ENCODE data around the gene CTSO. TPM values are rescaled to one million over a fixed set of nuclear protein-coding genes. Genes with fewer than 3 reads are reported as not detected.

The CTSO gene
- total and polyA plus RNA-seq, 2 experiments from 2014 or later, result 0.44 to 0.83 TPM

DNA sequence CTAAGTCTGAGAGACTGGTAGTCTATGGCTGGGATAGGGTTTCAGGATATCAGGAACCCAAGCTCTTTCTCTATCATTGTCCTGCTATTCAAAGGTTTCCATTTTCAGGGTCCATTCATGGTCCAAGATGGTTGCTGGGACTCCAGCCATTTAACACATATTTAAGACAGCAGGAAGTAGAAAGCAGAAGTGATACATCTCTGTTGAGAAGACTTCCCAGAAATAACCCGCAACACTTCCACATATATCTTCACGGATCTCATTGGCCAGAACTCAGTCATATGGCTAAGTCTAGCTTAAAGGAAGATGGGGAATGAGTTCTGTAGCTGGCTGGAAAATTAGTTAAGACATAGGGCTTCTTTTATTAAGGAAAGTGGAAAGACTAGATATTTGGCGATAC is 23.8 kb downstream of the CTSO start:
- Mint-ChIP-seq H3K4me1 (no peaks in the 10 kb centered on the region), H3K9me3 (peaks cover 29% of the 10 kb centered on the region), H3K4me3 (no peak overlapping the region), H3K27me3 (ENCODE audit: insufficient read depth, low read depth, poor library complexity) (no peaks in the 10 kb centered on the region), H3K36me3 (ENCODE audit: low read depth) (peaks cover 23% of the 10 kb centered on the region), H3K27ac (no peak overlapping the region)
- H3K4me1 ChIP-seq (ENCODE audit: insufficient read depth), result no peaks in the 10 kb centered on the region
- TF ChIP-seq JUNB (IDR thresholded peaks at IDR 0.05; ENCODE audit: unreplicated experiment) (no peak), EZH2 (IDR thresholded peaks at IDR 0.05; ENCODE audit: low read depth, unreplicated experiment) (no peak), ZNF114 (CRISPR knock-in tag; IDR thresholded peaks at IDR 0.05) (no peak), STAT1 (IDR thresholded peaks at IDR 0.05; ENCODE audit: unreplicated experiment) (no peak), CREB1 (CRISPR knock-in tag; IDR thresholded peaks at IDR 0.05; ENCODE audit: low read depth) (no peak), POLR2AphosphoS5 (IDR thresholded peaks at IDR 0.05; ENCODE audit: low read depth) (no peak), ZNF331 (CRISPR knock-in tag; IDR thresholded peaks at IDR 0.05; ENCODE audit: low read depth) (no peak), NANOG (IDR thresholded peaks at IDR 0.05; ENCODE audit: borderline replicate concordance) (no peak), EZH2phosphoT487 (IDR thresholded peaks at IDR 0.05; ENCODE audit: unreplicated experiment) (no peak)
- TF ChIP-seq, protein P1, sequence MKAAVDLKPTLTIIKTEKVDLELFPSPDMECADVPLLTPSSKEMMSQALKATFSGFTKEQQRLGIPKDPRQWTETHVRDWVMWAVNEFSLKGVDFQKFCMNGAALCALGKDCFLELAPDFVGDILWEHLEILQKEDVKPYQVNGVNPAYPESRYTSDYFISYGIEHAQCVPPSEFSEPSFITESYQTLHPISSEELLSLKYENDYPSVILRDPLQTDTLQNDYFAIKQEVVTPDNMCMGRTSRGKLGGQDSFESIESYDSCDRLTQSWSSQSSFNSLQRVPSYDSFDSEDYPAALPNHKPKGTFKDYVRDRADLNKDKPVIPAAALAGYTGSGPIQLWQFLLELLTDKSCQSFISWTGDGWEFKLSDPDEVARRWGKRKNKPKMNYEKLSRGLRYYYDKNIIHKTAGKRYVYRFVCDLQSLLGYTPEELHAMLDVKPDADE (IDR thresholded peaks at IDR 0.05), result no peak
- TF ChIP-seq, protein P2, sequence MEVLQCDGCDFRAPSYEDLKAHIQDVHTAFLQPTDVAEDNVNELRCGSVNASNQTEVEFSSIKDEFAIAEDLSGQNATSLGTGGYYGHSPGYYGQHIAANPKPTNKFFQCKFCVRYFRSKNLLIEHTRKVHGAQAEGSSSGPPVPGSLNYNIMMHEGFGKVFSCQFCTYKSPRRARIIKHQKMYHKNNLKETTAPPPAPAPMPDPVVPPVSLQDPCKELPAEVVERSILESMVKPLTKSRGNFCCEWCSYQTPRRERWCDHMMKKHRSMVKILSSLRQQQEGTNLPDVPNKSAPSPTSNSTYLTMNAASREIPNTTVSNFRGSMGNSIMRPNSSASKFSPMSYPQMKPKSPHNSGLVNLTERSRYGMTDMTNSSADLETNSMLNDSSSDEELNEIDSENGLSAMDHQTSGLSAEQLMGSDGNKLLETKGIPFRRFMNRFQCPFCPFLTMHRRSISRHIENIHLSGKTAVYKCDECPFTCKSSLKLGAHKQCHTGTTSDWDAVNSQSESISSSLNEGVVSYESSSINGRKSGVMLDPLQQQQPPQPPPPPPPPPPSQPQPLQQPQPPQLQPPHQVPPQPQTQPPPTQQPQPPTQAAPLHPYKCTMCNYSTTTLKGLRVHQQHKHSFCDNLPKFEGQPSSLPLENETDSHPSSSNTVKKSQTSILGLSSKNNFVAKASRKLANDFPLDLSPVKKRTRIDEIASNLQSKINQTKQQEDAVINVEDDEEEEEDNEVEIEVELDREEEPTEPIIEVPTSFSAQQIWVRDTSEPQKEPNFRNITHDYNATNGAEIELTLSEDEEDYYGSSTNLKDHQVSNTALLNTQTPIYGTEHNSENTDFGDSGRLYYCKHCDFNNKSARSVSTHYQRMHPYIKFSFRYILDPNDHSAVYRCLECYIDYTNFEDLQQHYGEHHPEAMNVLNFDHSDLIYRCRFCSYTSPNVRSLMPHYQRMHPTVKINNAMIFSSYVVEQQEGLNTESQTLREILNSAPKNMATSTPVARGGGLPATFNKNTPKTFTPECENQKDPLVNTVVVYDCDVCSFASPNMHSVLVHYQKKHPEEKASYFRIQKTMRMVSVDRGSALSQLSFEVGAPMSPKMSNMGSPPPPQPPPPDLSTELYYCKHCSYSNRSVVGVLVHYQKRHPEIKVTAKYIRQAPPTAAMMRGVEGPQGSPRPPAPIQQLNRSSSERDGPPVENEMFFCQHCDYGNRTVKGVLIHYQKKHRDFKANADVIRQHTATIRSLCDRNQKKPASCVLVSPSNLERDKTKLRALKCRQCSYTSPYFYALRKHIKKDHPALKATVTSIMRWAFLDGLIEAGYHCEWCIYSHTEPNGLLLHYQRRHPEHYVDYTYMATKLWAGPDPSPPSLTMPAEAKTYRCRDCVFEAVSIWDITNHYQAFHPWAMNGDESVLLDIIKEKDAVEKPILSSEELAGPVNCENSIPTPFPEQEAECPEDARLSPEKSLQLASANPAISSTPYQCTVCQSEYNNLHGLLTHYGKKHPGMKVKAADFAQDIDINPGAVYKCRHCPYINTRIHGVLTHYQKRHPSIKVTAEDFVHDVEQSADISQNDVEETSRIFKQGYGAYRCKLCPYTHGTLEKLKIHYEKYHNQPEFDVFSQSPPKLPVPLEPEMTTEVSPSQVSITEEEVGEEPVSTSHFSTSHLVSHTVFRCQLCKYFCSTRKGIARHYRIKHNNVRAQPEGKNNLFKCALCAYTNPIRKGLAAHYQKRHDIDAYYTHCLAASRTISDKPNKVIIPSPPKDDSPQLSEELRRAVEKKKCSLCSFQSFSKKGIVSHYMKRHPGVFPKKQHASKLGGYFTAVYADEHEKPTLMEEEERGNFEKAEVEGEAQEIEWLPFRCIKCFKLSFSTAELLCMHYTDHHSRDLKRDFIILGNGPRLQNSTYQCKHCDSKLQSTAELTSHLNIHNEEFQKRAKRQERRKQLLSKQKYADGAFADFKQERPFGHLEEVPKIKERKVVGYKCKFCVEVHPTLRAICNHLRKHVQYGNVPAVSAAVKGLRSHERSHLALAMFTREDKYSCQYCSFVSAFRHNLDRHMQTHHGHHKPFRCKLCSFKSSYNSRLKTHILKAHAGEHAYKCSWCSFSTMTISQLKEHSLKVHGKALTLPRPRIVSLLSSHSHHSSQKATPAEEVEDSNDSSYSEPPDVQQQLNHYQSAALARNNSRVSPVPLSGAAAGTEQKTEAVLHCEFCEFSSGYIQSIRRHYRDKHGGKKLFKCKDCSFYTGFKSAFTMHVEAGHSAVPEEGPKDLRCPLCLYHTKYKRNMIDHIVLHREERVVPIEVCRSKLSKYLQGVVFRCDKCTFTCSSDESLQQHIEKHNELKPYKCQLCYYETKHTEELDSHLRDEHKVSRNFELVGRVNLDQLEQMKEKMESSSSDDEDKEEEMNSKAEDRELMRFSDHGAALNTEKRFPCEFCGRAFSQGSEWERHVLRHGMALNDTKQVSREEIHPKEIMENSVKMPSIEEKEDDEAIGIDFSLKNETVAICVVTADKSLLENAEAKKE (CRISPR knock-in tag; IDR thresholded peaks at IDR 0.05), result no peak
- TF ChIP-seq, protein P3, sequence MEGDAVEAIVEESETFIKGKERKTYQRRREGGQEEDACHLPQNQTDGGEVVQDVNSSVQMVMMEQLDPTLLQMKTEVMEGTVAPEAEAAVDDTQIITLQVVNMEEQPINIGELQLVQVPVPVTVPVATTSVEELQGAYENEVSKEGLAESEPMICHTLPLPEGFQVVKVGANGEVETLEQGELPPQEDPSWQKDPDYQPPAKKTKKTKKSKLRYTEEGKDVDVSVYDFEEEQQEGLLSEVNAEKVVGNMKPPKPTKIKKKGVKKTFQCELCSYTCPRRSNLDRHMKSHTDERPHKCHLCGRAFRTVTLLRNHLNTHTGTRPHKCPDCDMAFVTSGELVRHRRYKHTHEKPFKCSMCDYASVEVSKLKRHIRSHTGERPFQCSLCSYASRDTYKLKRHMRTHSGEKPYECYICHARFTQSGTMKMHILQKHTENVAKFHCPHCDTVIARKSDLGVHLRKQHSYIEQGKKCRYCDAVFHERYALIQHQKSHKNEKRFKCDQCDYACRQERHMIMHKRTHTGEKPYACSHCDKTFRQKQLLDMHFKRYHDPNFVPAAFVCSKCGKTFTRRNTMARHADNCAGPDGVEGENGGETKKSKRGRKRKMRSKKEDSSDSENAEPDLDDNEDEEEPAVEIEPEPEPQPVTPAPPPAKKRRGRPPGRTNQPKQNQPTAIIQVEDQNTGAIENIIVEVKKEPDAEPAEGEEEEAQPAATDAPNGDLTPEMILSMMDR (conservative IDR thresholded peaks at IDR 0.05; ENCODE audit: low read depth in 2 of 2), result no peak
- TF ChIP-seq, protein P4, sequence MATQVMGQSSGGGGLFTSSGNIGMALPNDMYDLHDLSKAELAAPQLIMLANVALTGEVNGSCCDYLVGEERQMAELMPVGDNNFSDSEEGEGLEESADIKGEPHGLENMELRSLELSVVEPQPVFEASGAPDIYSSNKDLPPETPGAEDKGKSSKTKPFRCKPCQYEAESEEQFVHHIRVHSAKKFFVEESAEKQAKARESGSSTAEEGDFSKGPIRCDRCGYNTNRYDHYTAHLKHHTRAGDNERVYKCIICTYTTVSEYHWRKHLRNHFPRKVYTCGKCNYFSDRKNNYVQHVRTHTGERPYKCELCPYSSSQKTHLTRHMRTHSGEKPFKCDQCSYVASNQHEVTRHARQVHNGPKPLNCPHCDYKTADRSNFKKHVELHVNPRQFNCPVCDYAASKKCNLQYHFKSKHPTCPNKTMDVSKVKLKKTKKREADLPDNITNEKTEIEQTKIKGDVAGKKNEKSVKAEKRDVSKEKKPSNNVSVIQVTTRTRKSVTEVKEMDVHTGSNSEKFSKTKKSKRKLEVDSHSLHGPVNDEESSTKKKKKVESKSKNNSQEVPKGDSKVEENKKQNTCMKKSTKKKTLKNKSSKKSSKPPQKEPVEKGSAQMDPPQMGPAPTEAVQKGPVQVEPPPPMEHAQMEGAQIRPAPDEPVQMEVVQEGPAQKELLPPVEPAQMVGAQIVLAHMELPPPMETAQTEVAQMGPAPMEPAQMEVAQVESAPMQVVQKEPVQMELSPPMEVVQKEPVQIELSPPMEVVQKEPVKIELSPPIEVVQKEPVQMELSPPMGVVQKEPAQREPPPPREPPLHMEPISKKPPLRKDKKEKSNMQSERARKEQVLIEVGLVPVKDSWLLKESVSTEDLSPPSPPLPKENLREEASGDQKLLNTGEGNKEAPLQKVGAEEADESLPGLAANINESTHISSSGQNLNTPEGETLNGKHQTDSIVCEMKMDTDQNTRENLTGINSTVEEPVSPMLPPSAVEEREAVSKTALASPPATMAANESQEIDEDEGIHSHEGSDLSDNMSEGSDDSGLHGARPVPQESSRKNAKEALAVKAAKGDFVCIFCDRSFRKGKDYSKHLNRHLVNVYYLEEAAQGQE (IDR thresholded peaks at IDR 0.05; ENCODE audit: unreplicated experiment), result no peak
- no peak overlapping the region for H3K4me2 ChIP-seq
- no peak for DNase-seq (ENCODE audit: low spot score)
- no peak overlapping the region for H2AFZ ChIP-seq
- H4K20me1 ChIP-seq (replicated peaks; ENCODE audit: insufficient read depth), result no peaks in the 10 kb centered on the region
- no peak for ATAC-seq
- no peak overlapping the region for H3K27ac ChIP-seq (ENCODE audit: low read depth)
- peaks cover 13% of the 10 kb centered on the region for H3K36me3 ChIP-seq (ENCODE audit: insufficient read depth)
- H3F3A ChIP-seq (replicated peaks; ENCODE audit: low read depth), result no peaks in the 10 kb centered on the region
- no peak overlapping the region for H3K4me3 ChIP-seq
- no peaks in the 10 kb centered on the region for H3K79me2 ChIP-seq (replicated peaks; ENCODE audit: insufficient read depth)
- no peaks in the 10 kb centered on the region for H3K27me3 ChIP-seq (ENCODE audit: insufficient read depth)
- no peaks in the 10 kb centered on the region for H3K9me2 ChIP-seq (ENCODE audit: insufficient read depth)

Data from GM23338 (cell line).